T-helper 22 cell (primary cell): ENCODE data around the gene NUCB2.

ENCODE experiments used
- DNase-seq: peaks from one replicate; pipeline ENCODE4 v3.0.0-alpha.2; 2020; ENCODE audit warnings: low read depth

Gene NUCB2

GRCh38 chr11:17268902-17269301 is 7.6 kb upstream of the NUCB2 start:
- no peak for DNase-seq

DNA sequence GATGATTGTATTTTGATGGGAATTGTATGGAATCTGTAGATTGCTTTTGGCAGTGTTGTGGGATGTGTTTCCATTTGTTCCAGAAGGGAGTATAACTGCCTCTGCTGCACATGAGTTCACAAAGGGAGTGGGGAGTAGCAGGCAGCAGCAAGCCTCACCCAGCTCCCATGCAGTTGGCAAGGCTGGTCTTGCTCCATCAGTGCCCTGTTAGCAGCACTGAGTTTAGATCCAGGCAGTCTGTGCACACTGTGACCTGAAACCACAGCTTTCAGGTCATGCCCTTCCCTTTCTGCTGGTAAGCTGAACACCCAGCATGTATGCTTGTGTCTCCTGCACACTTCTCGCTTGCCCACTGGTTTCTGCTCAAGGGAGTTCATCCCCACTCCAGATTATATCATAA is 3.7 kb upstream of the NUCB2 start:
- DNase-seq, result no peak

DNA sequence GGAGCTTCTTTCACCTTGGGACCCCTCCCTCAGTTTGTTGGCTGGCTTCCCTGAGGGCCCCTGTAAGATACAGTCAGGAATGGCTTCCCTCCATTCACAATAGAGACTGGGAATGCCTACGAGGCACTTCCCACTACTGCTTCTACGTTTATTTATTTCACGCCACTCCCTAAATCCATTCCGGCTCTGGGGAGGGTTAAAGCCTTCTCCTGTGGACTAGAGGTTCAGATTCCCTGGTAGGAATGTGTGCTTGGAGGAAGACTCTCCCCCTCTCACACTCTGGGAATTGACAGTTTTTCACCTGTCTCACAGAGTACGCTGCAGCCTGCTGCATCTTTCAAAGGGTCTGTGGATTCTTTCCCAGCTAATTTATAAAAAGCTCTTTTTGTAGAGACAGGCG is 3.3 kb upstream of the NUCB2 start:
- no peak for DNase-seq

DNA sequence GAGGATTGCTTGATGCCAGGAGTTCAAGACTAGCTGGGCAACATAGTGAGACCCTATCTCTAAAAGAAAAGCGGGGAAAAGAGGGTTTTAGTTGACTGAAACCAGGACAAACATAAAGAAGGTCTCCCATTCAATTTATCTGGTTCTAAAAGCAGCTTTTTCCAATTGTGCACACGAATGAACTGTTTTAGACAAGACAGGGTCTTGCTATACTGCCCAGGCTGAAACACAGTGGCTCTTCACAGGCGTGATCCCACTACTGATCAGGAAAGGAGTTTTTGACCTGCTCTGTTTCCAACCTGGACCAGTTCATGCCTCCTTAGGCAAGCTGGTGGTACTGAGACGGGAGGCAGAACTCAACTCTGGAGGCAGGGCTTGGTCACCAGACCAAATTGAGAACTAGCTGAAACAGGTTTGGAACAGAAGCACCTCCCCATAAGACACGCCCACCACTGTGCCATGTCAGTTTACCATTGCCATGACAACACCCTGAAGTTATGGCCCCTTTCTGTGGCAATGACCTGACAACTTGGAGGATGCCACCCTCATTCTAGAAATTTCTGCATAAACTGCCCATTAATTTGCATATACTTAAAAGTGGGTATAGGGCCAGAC is 2.8 kb upstream of the NUCB2 start:
- DNase-seq, result no peak

DNA sequence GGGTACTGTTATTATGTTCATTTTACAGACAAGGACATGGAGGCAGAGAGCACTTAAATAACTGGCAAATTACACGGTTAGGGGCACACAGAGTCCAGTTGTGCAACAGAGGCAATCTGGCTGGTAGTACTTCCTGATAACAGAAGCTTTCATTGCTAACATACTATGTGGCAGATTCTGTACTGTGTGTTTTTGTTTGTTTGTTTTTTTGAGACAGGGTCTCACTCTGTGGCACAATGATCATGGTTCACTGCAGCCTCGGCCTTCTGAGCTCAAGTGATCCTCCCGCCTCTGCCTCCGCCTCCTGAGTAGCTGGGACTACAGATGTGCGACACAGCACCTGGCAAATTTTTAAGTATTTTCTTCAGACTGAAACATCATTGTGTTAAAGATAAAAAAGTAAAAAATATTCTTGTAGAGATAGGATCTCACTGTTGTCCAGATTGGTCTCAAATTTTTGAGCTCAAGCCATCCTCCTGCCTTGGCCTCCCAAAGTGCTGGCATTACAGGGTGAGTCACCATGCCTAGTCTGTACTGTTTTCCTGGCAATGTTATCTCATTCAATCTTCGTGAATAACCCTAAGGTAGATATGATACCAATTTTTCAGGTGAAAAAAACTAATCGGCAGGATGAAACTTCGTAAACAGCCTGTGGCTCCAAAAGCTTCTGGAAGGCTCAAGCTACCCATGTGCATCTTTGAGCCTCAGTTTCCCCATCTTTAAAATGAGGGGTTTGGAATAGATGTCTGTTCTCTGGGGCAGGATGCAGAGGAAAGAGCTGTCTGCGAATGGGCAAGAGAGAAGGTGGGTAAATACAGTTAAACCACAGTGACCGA is 921 bp upstream of the NUCB2 start:
- no peak for DNase-seq

GRCh38 chr11:17277024-17277584 is 565 bp downstream of the NUCB2 start:
- no peak for DNase-seq

- no peak for DNase-seq
These were observed 4.1 kb downstream of the NUCB2 start for GRCh38 chr11:17280494-17281127.

- no peak for DNase-seq
These were observed 9.8 kb downstream of the NUCB2 start for GRCh38 chr11:17286332-17286731.

DNA sequence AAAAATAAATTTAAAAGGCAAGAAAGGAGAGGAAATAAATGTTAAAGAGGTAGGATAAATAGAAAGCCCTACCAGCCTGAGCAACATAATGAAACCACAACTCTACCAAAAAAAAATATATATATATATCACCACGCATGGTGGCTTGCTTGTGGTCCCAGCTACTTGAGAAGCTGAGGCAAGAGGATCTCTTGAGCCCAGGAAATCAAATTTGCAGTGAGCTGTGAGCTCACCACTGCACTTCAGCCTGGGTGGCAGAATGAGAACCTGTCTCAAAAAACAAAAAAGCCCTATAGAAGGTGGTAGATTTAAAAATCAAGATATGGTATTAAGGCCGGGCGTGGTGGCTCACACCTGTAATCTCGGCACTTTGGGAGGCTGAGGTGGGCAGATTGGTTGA is 10.5 kb downstream of the NUCB2 start:
- DNase-seq, result no peak

- no peak for DNase-seq
These were observed 15.2 kb downstream of the NUCB2 start for GRCh38 chr11:17291710-17292109.

DNA sequence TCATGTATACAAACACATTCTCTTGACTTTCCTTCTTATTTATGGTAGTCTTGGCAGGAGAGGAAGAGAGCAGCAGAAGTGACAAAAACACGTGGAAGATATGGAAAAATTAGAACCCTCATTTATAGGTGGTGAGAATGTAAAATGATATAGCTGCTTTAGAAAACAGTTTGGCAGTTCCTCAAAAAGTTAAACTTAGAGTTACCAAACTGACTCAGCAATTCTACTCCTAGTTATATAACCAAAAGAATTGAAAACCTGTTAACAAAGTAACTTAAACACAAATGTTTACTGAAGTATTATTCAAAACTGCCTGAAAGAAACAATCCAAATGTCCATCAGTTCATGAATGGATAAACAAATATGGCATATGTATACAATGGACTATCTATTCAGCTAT is 16.8 kb downstream of the NUCB2 start:
- DNase-seq, result no peak

DNA sequence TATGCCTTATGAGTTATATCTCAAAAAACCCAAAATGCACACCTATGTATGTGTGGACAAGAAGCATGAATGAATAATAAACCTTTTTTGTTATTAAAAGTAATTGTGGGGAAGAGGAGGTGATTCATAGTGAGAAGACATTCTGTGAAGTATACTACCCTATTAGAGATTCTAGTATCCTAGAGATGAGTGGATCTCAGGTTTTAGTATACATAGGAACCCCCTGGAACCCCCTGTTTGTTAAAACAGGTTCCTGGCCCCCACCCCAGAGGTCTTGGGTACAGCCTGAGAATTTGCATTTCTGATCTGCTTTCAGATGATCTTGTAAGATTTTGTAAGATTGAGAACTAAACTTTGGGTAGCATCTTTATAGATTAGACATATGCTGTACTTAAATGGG is 17.5 kb downstream of the NUCB2 start:
- no peak for DNase-seq

GRCh38 chr11:17296852-17297559 is 20.5 kb downstream of the NUCB2 start:
- DNase-seq, result no peak

DNA sequence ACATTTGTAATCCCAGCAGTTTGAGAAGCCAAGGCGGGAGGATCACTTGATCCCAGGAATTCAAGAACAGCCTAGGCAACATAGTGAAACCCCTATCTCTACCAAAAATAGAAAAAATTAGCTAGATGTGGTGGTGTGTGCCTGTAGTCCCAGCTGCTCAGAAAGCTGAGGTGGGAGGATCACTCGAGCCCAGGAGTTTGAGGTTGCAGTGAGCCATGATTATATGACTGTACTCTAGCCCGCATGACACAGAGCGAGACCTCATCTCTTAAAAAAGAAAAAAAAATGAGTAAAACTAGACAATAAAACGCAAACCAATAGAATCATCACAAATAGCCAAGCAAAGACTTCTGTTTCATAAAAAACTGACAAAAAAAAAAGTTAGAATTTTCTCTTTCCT is 21.8 kb downstream of the NUCB2 start:
- DNase-seq, result no peak

GRCh38 chr11:17300372-17300771 is 23.8 kb downstream of the NUCB2 start:
- no peak for DNase-seq

DNA sequence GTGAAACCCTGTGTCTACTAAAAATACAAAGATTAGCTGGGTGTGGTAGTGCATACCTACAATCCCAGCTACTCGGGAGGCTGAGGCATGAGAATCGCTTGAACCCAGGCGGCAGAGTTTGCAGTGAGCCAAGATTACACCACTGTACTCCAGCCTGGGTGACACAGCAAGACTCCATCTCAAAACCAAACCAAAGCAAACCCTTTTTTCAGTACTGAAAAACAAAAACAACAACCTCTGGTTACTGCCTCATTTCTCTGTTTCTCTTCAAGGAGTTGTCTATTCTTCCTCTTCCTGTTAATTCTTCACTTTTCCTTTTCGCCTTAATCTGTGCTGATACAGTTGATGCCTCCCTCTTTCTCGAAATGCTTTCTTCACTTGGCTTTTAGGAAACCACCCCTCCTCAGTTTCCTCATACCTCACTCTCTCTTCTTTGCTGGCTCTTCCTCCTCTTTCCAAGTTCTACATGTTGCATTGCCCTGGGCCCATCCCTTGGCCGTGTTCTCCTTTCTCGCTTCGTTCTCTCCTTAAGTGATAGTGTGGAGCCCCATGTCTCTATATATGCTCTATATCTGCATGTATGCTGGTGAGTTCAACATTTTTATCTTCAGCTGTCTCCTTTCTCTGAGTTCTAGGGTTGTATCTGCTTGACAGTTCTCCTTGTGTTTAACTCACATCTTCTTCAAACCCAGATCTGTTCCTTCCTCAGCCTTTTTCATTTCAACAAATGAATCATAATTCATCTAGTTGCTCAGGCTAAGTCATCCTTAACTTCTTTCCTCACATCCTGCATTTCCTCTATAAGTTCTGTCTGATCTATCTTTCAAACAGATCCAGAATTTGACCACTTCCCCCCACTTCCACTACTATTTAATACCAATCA is 37.1 kb downstream of the NUCB2 start:
- DNase-seq, result no peak

DNA sequence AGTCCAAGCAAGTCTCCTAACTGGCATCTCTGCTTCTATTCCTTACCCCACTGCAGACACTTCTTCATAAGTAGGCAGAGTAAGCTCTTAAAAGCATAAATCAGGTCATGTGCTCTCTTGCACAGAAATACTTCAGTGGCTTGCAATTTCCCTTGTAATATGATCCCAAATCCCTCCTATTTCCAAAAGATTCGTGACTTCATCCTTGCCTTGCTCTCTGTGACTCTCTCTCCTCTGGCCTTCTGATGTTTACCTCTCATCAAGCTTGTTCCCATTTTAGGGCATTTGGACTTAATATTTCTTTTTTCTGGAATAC is 37.7 kb downstream of the NUCB2 start:
- no peak for DNase-seq

GRCh38 chr11:17314904-17315426 is 38.4 kb downstream of the NUCB2 start:
- no peak for DNase-seq

GRCh38 chr11:17328871-17329494 is 52.4 kb downstream of the NUCB2 start:
- no peak for DNase-seq

- no peak for DNase-seq
These were observed 55.1 kb downstream of the NUCB2 start for GRCh38 chr11:17331669-17332068.
